ENCODE measurements around the gene GNB2.
A peak's percentile ranks its signal among the peaks of the same experiment; 100 is the strongest.
"Not testable (repeated sequence)": the region's sequence is repeated elsewhere in the genome, so short reads cannot be mapped to it uniquely, and the experiment has no call there.

Gene GNB2

GRCh38 chr7:100691676-100692577 is 18.4 kb downstream of the GNB2 start:
- H3K4me3 ChIP-seq (ENCODE audit: low read length): no peak overlapping the region; the same call in 1 of the 2 replicates
- TF ChIP-seq ZNF274 (IDR thresholded peaks at IDR 0.05; ENCODE audit: low read depth, low read length): no peak

GRCh38 chr7:100692578-100692961 is 19.0 kb downstream of the GNB2 start:
- TF ChIP-seq ZNF274 (IDR thresholded peaks at IDR 0.05; ENCODE audit: low read depth, low read length): no peak
- peak overlapping the region; percentile 88 for H3K4me3 ChIP-seq (ENCODE audit: low read length)

- H3K4me3 ChIP-seq (ENCODE audit: low read length): peak overlapping the region; percentile 88
- no peak for TF ChIP-seq ZNF274 (IDR thresholded peaks at IDR 0.05; ENCODE audit: low read depth, low read length)
These were observed 20.0 kb downstream of the GNB2 start for GRCh38 chr7:100693312-100694097.

GRCh38 chr7:100694098-100694745 is 20.7 kb downstream of the GNB2 start, which contains the start of gene GIGYF1:
Gene GIGYF1 (minus strand): TSS chr7:100694250. CDS start chr7:100688238, 6,012 bp downstream.
- peak within 1 kb of the TSS; percentile 88 for H3K4me3 ChIP-seq (ENCODE audit: low read length)
- no peak for TF ChIP-seq ZNF274 (IDR thresholded peaks at IDR 0.05; ENCODE audit: low read depth, low read length)

- H3K4me3 ChIP-seq (ENCODE audit: low read length): peak overlapping the region; percentile 12; the same call in 1 of the 2 replicates
- TF ChIP-seq ZNF274 (IDR thresholded peaks at IDR 0.05; ENCODE audit: low read depth, low read length): no peak
These were observed 22.6 kb downstream of the GNB2 start for GRCh38 chr7:100696123-100696521.

GRCh38 chr7:100699018-100699417 is 25.5 kb downstream of the GNB2 start:
- no peak for TF ChIP-seq ZNF274 (IDR thresholded peaks at IDR 0.05; ENCODE audit: low read depth, low read length)
- no peak overlapping the region for H3K4me3 ChIP-seq (ENCODE audit: low read length)

GRCh38 chr7:100701089-100701488 is 27.5 kb downstream of the GNB2 start:
- not testable (repeated sequence) for H3K4me3 ChIP-seq (ENCODE audit: low read length)

GRCh38 chr7:100705320-100705752 is 31.8 kb downstream of the GNB2 start:
- no peak for TF ChIP-seq ZNF274 (IDR thresholded peaks at IDR 0.05; ENCODE audit: low read depth, low read length)
- peak overlapping the region; percentile 77 for H3K4me3 ChIP-seq (ENCODE audit: low read length)

GRCh38 chr7:100705753-100706671 is 32.5 kb downstream of the GNB2 start, which contains the start of gene POP7:
Gene POP7 (plus strand): TSS chr7:100706121. CDS start chr7:100706831, 710 bp downstream.
- peak within 1 kb of the TSS; percentile 84 for H3K4me3 ChIP-seq (ENCODE audit: low read length)
- no peak for TF ChIP-seq ZNF274 (IDR thresholded peaks at IDR 0.05; ENCODE audit: low read depth, low read length)

- H3K4me3 ChIP-seq (ENCODE audit: low read length): peak overlapping the region; percentile 84
- no peak for TF ChIP-seq ZNF274 (IDR thresholded peaks at IDR 0.05; ENCODE audit: low read depth, low read length)
These were observed 33.3 kb downstream of the GNB2 start for GRCh38 chr7:100706672-100707311.

- no peak for TF ChIP-seq ZNF274 (IDR thresholded peaks at IDR 0.05; ENCODE audit: low read depth, low read length)
- no peak overlapping the region for H3K4me3 ChIP-seq (ENCODE audit: low read length)
These were observed 34.9 kb downstream of the GNB2 start for GRCh38 chr7:100708395-100708794.

GRCh38 chr7:100710452-100710851 is 36.9 kb downstream of the GNB2 start:
- TF ChIP-seq ZNF274 (IDR thresholded peaks at IDR 0.05; ENCODE audit: low read depth, low read length): no peak
- no peak overlapping the region for H3K4me3 ChIP-seq (ENCODE audit: low read length)

- TF ChIP-seq ZNF274 (IDR thresholded peaks at IDR 0.05; ENCODE audit: low read depth, low read length): no peak
These were observed 37.8 kb downstream of the GNB2 start for GRCh38 chr7:100711369-100711768.

More at GRCh38 chr7:100711369-100711768, 37.8 kb downstream of the GNB2 start:
- H3K4me3 ChIP-seq (ENCODE audit: low read length): no peak overlapping the region

All from GM08714 (cell line).